ENCODE data around the gene COL6A6. TPM values are rescaled to one million over a fixed set of nuclear protein-coding genes. Genes with fewer than 3 reads are reported as not detected.

The COL6A6 gene
- total RNA-seq, 2 donors from 2014 or later, result 0.33 to 0.40 TPM

GRCh38 chr3:130517602-130518001 lies 625 bp downstream of the COL6A6 start:
- no peak overlapping the region for H3K9ac ChIP-seq (ENCODE audit: extremely low read depth, low read length, poor library complexity, severe bottlenecking)
- no peaks in the 10 kb centered on the region for H3K36me3 ChIP-seq (ENCODE audit: control insufficient read depth, insufficient read depth, low read length)
- H3K27ac ChIP-seq (ENCODE audit: low read depth, low read length), result no peak overlapping the region
- H3K27me3 Mint-ChIP-seq (ENCODE audit: insufficient read depth), result peaks cover 54% of the 10 kb centered on the region
- TF ChIP-seq CTCF (conservative IDR thresholded peaks at IDR 0.05), result no peak
- peak overlapping the region; percentile 82 for H3K4me3 ChIP-seq (ENCODE audit: low read length)
- H3K4me3 Mint-ChIP-seq, result peak overlapping the region; percentile 64
- peaks cover 5% of the 10 kb centered on the region for H3K4me1 Mint-ChIP-seq
- H3K9me3 ChIP-seq (ENCODE audit: control insufficient read depth, low read length), result no peaks in the 10 kb centered on the region
- DNase-seq, result no peak
- H3K9me3 Mint-ChIP-seq, result no peaks in the 10 kb centered on the region
- H3K36me3 Mint-ChIP-seq (ENCODE audit: low read depth), result no peaks in the 10 kb centered on the region
- no peak overlapping the region for H3K27ac Mint-ChIP-seq
- H3K4me1 ChIP-seq (ENCODE audit: control insufficient read depth, insufficient read depth, low read length), result no peaks in the 10 kb centered on the region
- peaks cover 41% of the 10 kb centered on the region for H3K27me3 ChIP-seq (ENCODE audit: control insufficient read depth, insufficient read depth, low read length, poor library complexity, severe bottlenecking)
- WGBS, 2 experiments (ENCODE audit: insufficient coverage in 1 of 2, insufficient read length in 1 of 2), result 66 to 71% methylated on average over 8 to 11 of the region's 11 CpGs

DNA sequence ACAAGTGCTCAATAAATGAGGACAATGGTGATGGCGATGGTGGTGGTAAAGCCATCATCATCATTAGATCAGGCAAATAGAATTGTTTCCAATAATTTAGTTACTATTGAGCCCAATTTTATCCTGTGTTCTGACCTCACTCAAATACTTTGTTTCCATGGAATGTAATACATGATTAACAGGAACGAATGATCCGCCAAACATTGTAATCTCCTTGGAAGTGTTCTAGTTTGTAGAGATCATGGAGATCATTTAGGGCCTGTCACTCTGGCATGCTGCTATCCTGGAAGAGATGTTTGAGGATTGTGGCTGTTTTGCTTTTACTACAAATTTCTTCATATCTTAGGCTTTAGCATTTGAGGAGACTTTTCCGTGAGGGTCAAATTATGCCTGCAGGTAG lies 2.8 kb downstream of the COL6A6 start:
- no peak for DNase-seq
- Mint-ChIP-seq H3K36me3 (ENCODE audit: low read depth) (no peaks in the 10 kb centered on the region), H3K27me3 (ENCODE audit: insufficient read depth) (peaks cover 52% of the 10 kb centered on the region), H3K9me3 (no peaks in the 10 kb centered on the region), H3K4me3 (no peak overlapping the region), H3K27ac (no peak overlapping the region), H3K4me1 (peaks cover 5% of the 10 kb centered on the region)
- H3K4me3 ChIP-seq (ENCODE audit: low read length), result no peak overlapping the region
- no peaks in the 10 kb centered on the region for H3K9me3 ChIP-seq (ENCODE audit: control insufficient read depth, low read length)
- H3K4me1 ChIP-seq (ENCODE audit: control insufficient read depth, insufficient read depth, low read length), result no peaks in the 10 kb centered on the region
- no peak for TF ChIP-seq CTCF (conservative IDR thresholded peaks at IDR 0.05)
- H3K27me3 ChIP-seq (ENCODE audit: control insufficient read depth, insufficient read depth, low read length, poor library complexity, severe bottlenecking), result peaks cover 38% of the 10 kb centered on the region
- no peaks in the 10 kb centered on the region for H3K36me3 ChIP-seq (ENCODE audit: control insufficient read depth, insufficient read depth, low read length)
- 89 to 97% methylated on average over 3 to 4 of the region's 4 CpGs for WGBS, 2 experiments (ENCODE audit: insufficient coverage in 1 of 2, insufficient read length in 1 of 2)
- H3K27ac ChIP-seq (ENCODE audit: low read depth, low read length), result no peak overlapping the region
- H3K9ac ChIP-seq (ENCODE audit: extremely low read depth, low read length, poor library complexity, severe bottlenecking), result no peak overlapping the region

DNA sequence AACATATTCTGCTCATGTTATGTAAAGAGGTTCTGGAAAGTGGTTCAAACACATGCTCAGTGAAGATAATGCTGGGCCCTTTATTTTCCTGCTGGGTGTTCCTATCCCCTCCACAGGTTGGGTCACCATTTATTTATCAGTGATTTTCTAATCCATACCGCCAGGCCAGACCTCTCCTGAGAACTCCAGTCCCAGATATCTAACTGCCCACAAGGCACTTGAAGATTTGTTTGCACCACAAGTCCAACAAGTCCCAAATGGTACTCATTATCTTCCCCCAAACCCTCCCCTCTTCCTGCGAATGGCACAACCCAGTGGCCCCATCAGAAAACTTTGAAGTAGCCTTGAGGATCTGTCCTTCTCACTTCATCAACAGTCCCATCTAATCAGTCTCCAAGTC lies 5.4 kb downstream of the COL6A6 start:
- Mint-ChIP-seq H3K9me3 (no peaks in the 10 kb centered on the region), H3K27me3 (ENCODE audit: insufficient read depth) (peaks cover 32% of the 10 kb centered on the region), H3K4me1 (peaks cover 2% of the 10 kb centered on the region), H3K27ac (no peak overlapping the region), H3K36me3 (ENCODE audit: low read depth) (no peaks in the 10 kb centered on the region), H3K4me3 (no peak overlapping the region)
- Histone ChIP-seq H3K36me3 (ENCODE audit: control insufficient read depth, insufficient read depth, low read length) (no peaks in the 10 kb centered on the region), H3K27me3 (ENCODE audit: control insufficient read depth, insufficient read depth, low read length, poor library complexity, severe bottlenecking) (peaks cover 12% of the 10 kb centered on the region), H3K4me3 (ENCODE audit: low read length) (no peak overlapping the region), H3K27ac (ENCODE audit: low read depth, low read length) (no peak overlapping the region), H3K4me1 (ENCODE audit: control insufficient read depth, insufficient read depth, low read length) (no peaks in the 10 kb centered on the region), H3K9ac (ENCODE audit: extremely low read depth, low read length, poor library complexity, severe bottlenecking) (no peak overlapping the region), H3K9me3 (ENCODE audit: control insufficient read depth, low read length) (no peaks in the 10 kb centered on the region)
- DNase-seq, result no peak
- no peak for TF ChIP-seq CTCF (conservative IDR thresholded peaks at IDR 0.05)
- WGBS, 2 experiments (ENCODE audit: insufficient coverage in 1 of 2, insufficient read length in 1 of 2), result 91 to 100% methylated on average over 2 of the region's 2 CpGs
